Stimulated activated CD8-positive, alpha-beta memory T cell treated with anti-CD3 and anti-CD28 coated beads, Interleukin-7, amount 100 ng/mL, for 48 hours (primary cell): ENCODE results near the gene FAM72B.
"Not testable (repeated sequence)": the region's sequence is repeated elsewhere in the genome, so short reads cannot be mapped to it uniquely, and the experiment has no call there.

Experiments
- DNase-seq, 2 donors: peaks; one replicate each; pipeline ENCODE4 v3.0.0-alpha.2; 2020; ENCODE audit warnings: low read depth in 1 of 2; ENCODE audit errors: extremely low read depth in 1 of 2

The FAM72B gene

DNA sequence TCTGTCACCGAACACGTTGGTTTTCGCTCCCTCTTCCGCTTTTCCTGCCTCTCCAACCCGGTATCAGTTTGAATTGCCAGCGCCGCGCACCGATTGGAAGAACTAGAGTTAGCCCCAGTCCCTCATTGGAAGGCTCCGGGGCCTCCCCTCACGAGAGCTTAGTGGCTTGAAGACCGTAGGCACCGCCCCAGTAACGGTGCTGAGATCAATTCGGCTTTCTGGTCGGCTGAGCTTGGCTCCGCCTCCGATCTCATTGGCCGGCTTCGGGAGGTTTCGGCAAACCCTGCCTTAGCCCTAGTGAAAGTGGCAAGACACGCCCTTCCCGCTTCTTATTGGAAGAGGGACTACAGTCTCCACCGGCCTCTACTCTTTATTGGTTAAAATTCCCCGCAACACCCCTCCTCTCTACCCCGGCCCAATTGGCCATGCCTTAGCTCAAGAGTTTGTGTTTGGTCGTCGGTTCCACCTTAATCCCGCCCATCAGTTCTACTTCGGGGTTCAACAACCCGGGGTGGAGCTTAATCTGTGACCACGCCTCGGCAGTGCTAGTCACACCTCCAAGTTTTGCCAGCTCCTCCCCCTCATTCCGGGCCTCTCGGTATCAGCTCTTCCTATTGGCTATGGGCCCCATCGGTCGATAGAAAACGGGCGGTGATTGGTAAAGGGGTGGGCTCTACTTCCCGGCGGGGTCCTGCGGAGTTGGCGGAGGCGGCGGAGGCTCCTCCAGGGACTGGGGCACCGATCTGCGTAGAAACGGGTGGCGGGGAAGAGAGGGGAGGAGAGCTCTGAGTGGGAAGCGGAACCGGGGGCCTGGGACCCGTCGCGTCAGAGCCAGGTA is at the start of gene FAM72B, which contains the start of gene SRGAP2C:
FAM72B (minus strand) TSS at position 51 of the 838 bp plus-strand sequence. CDS start 851 bp downstream, outside the sequence.
SRGAP2C (plus strand) TSS at position 686 of the 838 bp plus-strand sequence. CDS start 2,472 bp downstream, outside the sequence.
- DNase-seq, result peak; percentile 75 to 91

DNA sequence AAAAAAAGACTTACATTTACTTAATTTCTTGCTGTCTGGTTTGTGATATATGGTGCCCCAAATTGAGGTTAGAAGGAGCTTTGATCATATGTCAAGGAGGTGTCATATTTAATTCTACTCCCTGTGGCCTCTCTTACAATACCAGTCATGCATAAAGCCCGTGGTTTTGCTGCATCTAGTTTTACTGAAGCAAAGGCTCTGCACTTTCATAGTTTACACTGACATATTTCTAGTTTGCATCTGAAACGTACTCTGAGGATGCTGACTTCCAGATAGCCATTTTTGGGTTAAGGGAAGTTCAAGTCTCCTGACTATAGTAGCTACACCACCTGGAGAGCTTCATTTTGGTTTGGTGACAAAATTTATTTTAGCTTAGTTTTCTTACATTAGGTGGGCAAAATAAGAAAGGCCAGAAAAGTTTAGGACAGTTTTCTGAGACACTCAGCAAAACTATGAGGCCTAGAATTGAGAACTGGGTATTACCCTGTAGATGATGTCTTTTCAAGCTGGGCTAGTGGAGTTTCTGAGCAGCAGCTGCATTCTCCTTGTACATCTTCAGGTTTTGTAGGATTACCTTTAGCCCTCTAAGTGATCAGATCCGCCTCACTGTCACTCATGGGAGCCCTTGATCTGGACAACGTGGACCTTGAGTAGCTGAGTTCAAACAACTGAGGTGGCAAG is 48.4 kb upstream of the FAM72B start:
- not testable (repeated sequence) for DNase-seq

DNA sequence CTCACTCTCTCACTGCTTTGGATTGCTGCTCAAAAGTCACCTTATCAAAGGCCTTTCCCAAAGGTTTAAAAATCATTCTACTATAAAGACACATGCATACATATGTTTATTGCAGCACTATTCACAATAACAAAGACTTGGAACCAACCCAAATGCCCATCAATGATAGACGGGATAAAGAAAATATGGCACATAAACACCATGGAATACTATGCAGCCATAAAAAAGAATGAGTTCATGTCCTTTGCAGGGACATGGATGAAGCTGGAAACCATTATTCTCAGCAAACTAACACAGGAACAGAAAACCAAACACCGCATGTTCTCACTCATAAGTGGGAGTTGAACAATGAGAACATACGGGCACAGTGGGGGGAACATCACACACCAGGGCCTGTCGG is 46.5 kb upstream of the FAM72B start:
- not testable (repeated sequence) for DNase-seq

GRCh38 chr1:121227544-121228330 is 43.6 kb upstream of the FAM72B start:
- not testable (repeated sequence) for DNase-seq

DNA sequence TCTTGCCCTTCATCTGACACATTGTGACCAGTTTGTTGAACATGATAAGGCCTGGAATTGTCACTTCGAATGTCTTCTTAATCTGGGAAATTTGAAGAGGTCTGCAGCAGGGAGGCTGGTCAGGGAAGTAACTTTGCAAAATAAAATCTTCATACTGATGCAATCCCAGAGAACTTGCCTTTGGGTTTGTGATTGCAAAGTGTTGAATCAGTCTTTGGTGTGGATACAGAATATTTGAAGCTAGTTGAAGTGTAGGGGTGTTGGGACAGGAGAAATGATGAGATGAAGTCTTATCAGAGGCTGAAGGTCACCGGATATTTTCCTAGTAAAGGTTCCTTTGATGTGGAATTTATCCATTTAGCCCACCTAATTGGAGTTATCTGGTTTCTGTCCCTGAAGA is 42.8 kb upstream of the FAM72B start:
- DNase-seq, result not testable (repeated sequence)

GRCh38 chr1:121226295-121226904 is 42.3 kb upstream of the FAM72B start:
- not testable (repeated sequence) for DNase-seq

DNA sequence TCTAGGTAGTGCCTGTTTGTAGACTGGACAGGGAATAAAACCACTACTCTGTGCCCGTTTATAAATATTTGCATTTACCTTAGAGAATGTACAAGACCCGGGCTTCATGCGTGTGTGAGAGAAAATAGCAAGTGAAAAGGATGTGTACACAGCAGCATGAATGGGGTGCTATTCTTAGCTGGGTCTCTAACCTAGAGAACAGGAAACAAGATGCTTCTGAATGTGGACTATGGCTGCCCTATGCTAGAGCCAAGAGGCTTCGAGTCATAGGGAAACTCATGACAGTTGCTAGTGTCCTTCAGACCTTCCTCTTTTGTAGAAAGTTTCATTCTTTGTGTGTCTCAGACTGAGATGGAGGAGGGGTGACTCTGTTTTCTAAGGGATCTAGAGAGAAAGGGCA is 40.6 kb upstream of the FAM72B start:
- not testable (repeated sequence) for DNase-seq

DNA sequence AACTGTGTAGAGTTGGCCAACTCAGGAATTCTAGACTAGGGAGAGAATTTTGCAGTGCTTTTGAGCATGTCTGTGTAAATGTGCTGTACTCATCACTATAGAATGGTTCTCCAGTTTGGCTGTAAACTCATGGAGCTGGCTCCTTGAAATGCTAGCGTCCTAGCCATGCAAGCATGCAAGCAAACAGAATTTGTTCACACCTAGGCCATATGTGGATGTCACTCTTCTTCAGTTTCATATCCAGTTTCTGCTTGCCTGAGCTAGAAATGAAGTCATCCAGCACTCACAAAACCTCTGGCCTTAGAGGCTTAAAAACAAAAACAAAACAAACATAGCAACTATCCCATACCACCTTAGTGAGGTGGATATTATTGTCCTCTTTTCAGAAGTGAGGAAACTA is 37.6 kb upstream of the FAM72B start:
- not testable (repeated sequence) for DNase-seq

- DNase-seq, result not testable (repeated sequence)
These were observed 32.5 kb upstream of the FAM72B start for GRCh38 chr1:121216676-121217075.

GRCh38 chr1:121215699-121216417 is 31.7 kb upstream of the FAM72B start:
- not testable (repeated sequence) for DNase-seq

DNA sequence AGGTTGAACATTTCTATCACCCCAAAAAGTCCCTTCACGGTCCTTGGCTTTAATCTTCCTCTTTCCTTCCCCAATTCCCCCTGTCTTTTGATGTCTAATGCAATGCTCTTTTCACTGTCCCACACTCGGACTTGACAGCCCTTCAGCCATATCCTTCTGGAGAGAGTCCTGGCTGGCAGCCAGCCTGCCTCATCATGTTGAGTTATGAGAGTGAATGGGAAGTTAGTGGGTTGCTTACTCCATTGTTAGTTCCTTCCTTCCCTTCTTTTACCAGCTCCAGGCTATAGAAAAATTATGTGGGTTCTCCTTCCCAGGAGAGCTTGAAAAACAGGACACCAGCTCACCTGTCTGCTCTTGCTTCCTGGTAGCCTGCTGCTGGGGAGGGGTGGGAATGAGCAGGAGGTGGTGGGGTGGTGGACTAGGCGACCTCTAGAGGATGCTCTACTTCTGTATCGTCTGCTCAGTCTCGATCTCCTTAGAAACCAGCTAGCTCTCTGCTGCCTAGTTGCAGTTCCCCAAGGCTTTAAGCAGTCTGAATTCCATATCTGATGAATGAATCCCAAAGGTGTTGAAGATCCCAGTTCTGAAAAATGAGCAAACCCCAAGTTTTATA is 30.5 kb upstream of the FAM72B start:
- not testable (repeated sequence) for DNase-seq

DNA sequence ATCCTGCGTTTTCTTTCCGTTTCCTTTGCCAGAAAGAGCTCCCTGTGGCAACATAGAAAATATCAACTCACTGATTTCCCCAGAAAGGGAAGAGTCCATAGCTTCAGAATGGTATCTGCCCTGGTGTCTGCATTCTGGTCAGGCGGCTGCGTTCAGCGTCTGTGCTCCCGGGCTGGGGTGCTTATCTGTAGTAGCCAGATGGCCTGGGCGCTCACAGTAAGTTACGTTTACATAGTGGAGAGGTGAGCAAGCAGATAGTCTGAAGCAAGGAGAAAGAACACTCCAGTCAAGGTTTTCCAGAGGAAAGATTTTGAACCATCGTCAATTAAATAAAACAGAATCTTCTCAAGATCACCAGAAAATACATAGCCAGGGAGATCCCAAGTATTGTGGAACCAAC is 29.4 kb upstream of the FAM72B start:
- not testable (repeated sequence) for DNase-seq

GRCh38 chr1:121210778-121211177 is 26.6 kb upstream of the FAM72B start:
- not testable (repeated sequence) for DNase-seq

GRCh38 chr1:121208375-121208774 is 24.2 kb upstream of the FAM72B start:
- not testable (repeated sequence) for DNase-seq

DNA sequence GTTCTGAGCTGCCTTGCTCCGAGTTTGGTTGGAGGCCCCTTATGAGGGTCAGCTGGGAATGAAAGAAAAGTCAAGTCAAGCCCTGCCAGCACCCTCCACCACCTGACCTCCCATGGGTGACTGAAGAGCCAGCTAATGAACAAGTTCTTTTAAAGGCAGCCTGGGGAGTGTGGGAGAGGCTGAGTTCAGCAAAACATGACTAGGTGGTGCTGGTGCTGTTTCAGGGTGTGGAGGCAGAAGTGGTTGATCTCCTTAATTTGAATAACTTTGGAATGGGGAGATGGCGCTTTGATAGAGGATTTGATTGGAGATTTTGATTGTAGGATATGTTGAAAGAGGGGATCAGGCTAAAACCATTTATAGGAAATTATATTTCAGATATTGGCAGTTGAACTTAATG is 23.2 kb upstream of the FAM72B start:
- DNase-seq, result not testable (repeated sequence)

GRCh38 chr1:121205786-121206711 is 21.9 kb upstream of the FAM72B start:
- DNase-seq, result not testable (repeated sequence)

DNA sequence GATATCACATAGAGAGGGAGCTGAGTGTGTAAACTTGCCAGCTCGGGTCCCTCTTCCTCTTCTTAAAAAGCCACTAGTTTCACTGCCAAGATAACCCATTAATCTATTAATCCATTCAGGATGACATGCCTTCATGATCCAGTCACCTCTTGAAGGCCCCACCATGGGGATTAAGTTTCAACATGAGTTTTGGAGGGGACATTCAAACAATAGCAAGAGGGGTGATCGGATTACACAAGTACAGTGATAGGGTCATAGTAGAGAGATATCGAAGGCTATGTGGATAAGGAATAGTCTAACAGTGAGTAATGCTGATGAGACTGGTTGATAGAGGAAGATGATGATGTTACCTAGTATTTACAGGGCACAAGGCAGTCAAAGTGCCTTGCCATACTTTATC is 18.8 kb upstream of the FAM72B start:
- not testable (repeated sequence) for DNase-seq
